HG03342 (cell line): ENCODE results near the gene NEGR1.

Experiments
- ATAC-seq: cut with Tn5 transposase; IDR thresholded peaks from one replicate; pipeline ENCODE4 v1.9.1; 2021; ENCODE audit warnings: mild to moderate bottlenecking, moderate library complexity; ENCODE audit not compliant: unreplicated experiment

The NEGR1 gene

DNA sequence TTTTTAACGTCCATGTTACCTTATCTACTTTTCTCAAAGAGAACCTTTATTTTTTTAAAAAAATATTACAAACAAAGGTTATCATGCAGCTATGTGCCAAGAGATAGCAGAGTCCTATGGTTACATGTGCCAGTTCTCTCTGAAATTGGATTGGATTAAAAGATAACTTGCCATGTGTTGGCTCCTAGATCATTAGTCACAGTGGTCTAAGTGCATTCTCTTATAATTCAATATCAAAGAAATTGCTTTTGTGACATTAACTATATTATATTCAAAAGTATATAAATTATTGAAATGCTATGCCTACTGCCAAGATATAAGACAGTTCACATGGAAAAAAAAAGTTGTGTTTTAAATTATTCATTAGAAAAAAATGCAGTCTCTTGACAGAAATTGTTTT is 494.2 kb downstream of the NEGR1 start:
- no peak for ATAC-seq

DNA sequence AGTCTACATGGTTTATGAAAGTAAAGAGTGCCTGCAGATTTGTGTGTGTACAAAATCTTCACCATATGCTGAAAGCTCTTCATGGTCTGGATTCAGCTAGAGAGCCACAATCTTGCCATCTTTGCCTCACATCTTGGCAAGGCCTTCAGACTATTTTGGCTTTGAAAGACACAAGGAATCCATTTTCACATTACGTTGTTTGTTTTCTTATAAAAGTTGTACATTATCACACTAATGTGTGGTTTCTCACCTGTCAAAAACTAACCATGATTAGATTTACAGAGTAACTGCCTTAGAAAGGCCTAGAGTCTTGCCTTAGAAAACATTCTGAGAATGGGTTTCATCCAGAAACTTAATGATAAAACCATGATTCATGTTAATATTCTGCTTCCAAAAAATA is 494.6 kb downstream of the NEGR1 start:
- ATAC-seq: no peak

DNA sequence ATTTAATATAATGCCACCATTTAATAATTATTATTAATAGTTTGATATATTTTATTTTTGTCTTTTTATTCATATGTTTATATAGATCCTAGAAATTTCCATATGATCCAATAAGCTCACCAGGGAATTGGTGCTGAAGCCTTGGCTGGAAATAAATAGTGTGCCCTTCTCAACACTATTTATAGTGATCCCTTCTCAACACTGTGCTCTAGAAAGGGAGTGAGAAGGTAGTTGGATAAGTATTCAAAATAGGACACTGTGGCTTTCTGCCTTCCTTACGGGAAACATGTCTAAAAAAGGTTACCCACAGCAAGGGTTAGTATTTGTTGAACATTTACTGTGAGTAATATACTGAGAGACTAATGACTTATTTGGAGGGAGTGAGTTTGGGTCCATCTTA is 496.1 kb downstream of the NEGR1 start:
- no peak for ATAC-seq

DNA sequence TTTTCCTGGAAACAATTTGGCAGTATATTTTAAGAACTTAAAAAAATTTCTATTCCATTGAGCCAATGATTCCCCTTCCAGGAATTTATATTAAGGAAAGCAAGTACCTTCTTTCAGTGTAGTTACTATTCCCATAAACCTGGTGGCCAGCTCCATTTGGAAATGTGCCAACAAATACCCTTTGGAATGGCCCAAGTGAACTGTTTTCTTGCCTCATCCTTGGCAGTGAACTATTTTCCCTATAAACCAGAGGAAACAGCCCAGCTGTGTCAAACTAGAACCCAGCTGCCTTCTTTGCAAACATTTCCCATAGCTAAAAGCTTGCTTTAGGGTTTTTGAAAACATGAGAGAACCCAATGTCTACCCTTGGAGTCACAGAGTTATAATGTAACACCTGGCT is 496.9 kb downstream of the NEGR1 start:
- ATAC-seq: no peak

DNA sequence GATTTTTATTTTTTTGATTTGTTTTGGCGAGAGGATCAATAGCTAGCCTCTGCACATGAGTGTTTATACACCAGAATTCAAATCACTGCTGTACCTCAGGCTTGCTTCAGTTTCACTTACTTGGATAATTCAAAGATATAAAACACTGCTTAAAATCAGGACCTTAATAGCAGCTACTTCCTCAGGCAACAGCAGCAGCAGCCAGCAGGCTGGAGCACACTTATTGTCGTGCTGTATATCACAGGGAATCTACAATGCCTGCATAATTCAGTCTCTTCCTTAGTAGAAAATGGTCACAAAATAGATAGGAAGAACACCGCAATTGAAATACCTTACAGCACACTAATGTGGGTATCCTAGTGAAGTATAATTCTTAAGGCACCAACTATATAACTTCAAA is 497.3 kb downstream of the NEGR1 start:
- no peak for ATAC-seq

DNA sequence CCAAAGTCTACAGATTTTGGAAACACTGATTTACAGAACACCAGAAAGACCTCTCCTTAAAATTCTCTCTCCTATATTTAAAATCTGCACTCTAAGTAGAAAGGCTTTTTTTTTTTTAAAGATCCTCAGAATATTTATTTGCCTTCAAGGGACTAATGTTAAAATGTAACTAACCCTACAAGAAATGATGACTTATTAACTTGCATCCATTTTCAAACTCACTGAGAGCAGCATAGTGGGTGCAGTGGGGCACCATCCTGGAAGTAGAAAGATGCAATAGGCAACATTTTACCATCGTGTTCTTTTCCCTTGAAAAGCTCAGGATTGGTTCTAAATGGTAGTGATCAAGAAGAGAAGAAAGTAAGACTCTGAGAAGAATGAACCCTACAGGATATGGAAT is 498.1 kb downstream of the NEGR1 start:
- ATAC-seq: no peak

DNA sequence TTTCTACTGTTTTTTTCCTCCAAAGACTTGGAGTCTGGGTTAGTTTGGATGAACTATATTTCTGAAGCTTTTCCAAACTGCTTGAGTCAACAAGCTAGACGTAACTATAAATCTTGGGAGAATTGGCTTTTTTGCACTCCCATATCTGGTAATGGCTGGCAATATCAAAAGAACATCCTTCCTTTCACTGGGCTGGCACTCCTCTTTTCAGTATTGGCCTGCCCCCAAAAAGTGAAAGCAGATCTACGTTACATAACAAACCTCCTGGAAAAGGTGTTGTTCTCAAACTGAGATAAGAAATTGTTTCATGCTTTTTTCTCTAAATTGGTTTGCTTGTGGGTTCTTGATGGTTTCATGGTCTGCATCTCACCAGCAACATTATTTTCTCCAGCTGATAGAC is 499.3 kb downstream of the NEGR1 start:
- no peak for ATAC-seq

DNA sequence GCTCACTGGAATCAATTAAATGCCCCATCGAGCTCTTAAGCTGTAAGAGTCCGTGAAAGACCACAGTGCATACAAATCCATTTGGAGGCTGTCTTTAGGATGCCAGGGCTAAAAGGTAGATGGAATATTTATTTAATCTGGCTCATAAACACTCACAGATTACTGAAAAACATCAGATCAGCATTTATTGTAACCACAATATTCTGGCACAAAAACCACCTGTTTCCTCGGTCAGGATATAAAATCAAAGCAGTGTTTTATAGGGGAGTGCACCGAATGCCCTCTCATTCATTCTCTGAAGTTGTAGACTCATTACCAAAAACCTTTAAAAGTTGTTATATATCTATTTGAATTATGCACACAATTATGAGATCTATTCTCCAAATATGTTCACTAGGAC is 500.9 kb downstream of the NEGR1 start:
- no peak for ATAC-seq

DNA sequence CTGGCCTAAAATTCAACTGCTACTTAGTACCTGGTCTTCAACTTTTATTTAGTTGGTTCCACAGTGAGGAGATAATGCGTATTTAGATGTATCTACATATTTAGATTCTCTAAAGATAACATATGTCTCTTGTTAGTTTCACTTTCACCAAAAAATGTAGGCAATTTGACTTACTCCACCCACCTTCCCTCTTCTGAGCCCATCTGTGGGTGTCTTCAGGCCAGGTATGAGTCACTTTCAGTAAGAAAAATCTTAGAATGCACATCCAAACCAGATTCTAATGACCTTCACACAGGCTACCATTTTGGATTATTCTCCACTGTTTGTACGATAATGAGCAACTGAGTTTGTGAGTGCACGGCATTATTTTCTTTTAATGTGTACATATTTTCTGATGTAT is 501.7 kb downstream of the NEGR1 start:
- ATAC-seq: peak; percentile 85

DNA sequence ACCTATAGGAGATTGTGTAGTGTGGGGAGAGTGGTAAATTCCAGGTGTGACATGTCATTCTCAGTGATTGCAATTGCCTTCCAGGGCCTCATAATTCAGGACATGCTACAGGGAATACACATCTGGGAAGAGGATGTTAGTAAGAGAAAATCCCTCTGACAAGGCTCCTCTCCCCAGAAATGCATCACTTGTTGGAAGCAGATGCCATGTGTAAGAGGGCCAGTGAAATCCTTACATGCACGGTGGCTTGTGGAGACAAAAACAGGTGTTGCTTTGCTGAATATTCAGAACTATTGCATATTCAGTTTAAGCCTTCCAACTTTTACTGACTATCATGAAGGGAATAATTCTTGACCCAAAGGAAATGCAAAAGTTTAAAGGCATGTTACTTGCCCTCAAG is 503.4 kb downstream of the NEGR1 start:
- no peak for ATAC-seq

DNA sequence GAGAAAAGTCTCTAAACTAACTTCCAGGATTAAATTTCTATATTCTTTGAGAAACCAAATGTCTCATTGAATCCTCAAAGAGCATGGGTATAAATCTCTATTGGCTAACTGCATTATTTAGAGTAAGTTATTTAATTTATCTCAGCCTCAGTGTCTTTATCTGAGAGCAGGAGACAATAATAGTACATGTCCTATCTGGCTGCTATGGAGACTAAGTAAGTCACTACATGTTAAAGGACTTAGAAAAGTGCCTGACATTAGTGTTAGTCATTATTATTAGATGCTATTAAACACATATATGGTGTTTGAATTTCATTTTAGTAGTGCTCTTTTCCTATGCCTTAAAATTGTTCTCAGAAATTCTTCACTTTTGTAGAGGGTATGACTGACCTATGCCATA is 505.2 kb downstream of the NEGR1 start:
- no peak for ATAC-seq

DNA sequence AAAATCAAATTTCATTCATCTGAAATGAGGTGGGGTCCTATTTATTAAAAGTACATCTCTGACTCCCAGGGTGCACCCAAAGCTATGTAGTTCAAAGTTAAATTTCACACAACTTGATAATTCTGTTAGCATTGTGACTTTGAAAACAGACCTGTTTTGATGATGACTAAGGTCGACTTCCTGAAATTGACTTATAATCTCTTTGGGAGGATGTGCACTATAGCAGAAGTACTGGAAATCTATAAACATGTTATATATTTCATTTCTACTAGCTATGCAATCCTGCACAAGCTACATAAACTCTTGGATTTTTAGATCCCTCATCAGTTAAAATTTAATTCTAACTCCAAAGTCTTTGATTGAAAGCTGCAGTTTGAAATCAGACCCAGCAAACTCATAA is 507.6 kb downstream of the NEGR1 start:
- ATAC-seq: no peak

DNA sequence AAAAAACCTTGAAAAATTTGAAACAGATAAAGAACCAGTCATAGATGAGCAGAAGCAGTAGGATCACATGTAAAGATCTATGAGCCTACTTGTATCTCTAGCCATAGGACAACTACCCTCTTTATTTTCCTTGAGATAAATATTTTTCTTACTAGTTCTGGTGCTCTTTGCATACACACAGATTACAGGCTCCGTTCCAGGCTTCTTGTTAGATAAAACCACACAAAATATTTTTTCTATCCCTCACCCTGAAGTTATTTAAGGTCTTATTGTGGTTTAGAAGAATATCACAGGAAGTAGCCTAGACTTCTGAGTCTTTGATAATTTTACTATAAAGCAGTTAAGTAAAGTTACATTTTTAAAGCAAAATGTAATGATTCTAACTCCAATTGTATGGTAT is 512.2 kb downstream of the NEGR1 start:
- ATAC-seq: no peak

DNA sequence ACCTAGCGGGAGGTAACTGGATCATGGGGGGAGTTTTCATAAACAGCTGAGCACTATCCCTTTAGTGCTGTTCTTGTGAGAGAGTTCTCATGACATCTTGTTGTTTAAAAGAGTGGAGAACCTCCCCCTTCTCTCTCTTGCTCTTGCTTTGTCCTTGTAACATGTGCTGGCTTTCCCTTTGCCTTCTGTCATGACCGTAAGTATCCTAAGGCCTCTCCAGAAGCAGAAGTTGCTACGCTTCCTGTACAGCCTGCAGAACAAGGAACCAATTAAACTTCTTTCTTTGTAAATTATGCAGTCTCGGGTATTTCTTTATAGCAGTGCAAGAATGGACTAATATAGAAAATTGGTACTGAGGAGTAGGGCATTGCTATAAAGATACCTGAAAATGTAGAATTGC is 515.6 kb downstream of the NEGR1 start:
- no peak for ATAC-seq

DNA sequence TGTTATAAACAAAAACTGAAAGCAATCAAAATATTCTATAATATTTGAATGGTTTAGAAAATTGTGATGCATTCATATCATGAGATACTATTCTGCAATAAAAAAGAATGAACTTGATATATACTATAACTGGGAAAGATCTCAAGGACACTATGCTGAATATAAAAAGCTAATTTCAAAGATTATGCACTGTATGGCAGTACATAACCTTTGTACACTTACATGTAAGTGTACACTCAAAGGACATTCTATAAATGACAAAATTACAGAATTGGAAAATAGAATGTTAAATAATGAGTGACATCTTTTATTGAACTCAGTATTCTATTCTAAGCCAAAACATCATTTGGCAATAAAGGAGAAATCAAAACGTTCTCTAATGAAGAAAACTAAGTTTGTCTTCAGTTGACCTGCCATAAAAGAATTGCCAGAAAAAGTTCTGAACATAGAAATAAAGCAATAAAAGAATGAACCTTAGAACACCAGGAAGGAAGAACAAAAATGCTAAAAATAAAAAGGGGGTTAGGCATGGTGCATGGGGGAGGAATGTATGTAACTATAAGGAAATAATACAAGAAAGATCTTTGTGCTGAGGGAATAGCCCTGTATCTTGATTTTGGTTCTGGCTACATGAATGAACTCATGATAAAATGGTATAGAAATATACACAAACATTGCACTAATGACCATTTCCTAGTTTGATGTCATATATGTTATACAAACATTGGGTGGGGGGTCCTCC is 519.7 kb downstream of the NEGR1 start:
- ATAC-seq: no peak

DNA sequence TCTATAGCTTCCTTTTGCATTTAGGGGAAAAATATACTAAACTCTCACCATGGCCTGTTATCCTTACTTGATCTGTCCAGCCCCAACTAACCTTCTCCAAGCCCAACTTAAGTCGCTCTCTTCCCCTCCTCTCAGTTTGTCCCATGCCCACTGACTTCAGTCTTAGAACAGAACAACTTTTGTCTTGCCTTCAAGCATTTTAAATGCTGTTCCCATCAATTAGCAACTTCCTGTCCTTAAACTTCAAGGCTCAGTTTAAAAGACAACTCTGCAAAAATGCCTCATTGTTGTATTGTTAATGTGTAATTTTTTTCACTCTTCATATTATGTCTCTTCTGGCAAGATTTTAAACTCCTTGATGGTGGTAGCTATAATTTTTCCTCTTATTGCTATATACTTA is 526.9 kb downstream of the NEGR1 start:
- no peak for ATAC-seq

DNA sequence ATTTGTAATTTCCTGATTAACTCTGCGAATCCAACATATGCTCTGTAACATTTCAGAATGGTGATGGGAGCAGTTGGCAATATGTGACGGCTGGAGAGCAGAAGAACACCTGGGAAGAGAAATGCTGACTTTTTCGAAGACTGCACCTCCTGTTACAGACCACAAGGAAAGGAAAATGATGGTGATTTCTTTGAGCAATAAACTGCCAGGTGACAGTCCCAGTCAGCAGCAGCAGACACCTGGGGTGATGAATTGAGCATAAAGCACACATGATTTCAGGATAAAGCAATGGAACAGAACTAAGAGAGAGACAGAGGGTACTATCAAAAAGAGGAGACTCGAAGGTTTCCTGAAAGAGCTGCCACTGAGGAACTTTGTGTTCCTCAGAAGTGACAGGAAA is 528.6 kb downstream of the NEGR1 start:
- no peak for ATAC-seq

DNA sequence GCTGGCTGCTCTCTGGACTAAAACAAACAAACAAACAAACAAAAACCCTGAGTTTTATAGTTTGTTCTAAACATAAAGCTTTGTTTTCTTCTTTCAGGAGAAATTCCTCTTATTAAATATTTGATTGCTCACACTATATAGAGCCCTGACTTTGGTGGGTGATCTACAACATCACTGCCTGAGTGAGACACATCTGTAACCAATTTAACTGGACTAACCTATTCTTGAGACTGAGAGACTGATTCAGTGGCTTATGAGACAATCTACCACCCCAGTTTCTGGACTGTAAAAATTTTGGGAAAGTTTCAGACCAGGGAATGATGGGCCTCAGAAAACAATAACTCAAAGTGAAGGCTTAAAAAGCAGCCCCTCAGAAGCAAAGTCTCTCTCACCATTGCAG is 537.0 kb downstream of the NEGR1 start:
- ATAC-seq: no peak

DNA sequence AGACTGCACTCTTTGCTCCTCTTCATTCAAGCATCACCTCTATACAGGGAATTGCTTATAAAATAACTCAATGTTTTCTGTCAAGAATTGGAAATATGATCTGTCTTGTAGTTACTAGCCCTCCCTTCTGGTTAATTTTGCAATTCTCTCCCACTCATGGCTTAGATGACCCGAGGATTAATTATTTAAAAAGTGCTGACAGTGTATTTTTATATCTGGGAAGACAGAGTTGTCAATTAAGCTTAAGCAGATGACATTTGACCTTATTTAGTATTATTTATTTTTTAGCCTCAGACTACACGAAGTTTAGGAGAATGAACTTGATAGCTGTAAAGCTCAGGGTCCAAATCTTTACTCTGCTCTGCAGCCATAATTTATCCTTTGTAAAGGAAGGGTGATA is 538.5 kb downstream of the NEGR1 start:
- no peak for ATAC-seq

DNA sequence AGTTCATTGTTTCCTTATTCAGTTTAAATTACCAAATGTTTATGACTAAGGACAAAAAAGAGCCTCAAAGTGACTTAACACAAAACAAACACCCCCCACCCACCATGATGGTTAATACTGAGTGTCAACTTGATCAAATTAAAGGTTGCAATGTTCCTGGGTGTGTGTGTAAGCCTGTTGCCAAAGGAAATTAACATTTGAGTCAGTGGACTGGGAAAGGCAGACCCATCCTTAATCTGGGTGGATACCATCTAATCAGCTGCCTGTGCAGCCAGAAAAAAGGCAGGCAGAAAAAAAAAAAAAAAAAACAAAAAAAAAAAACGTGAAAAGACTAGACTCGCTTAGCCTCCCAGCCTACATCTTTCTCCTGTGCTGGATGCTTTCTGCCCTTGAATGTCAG is 543.4 kb downstream of the NEGR1 start:
- no peak for ATAC-seq

DNA sequence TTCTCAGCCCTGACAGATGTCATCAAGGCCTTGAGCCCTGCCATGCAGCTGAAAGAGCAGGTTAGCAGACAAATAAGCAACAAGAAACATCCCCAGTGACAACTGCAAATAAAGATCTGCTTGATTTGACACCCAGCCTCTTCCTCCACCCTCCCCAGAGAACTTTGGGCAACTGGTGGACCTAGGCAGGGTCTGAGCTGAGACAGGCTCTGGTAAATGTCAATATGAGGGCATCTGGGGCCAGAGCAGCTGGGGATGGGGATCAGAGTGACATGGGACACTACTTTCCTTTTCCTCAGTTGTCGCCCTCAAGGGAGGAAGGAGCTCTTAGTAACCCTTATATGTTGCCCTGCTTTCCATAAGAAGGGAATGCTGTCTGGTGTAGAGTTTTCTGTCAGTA is 544.1 kb downstream of the NEGR1 start:
- ATAC-seq: no peak

DNA sequence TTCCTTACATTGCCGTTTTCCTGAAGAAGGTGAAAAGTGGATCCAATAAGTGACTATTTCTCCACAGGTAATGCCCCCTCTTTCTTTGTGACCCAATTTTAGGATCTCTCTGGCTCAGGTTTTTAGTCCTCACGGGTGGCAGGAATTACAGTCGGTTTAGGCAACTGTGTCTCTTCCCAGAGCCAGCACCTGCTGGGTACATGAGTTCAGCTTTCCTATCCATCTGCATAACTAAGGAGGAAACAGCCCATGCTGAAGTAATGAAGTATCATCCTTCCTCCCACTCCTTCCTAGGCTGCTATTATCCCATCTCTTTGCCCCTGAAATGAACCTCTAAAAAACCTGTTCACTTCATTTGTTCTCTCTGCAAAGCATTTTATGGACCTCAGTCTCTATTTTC is 544.6 kb downstream of the NEGR1 start:
- ATAC-seq: no peak

DNA sequence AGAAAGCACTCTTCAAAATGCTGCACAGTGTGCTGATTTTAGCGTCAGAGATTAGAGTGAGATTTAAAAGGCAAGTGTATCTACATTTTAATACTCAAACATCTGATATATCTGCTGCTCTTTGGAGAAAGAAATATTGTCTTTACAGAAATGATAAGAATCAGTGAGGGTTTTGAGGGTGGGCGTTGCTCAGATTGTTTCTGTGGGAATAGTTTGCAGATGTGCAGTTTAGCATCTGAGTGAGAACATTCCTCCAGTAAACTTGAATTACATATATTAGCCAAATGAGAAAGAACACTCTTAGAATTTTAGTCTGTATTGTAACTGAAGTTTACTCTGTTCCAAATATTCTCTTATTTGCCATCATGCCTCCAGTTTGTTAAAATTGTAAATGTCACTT is 549.2 kb downstream of the NEGR1 start:
- no peak for ATAC-seq
